CD4-positive, alpha-beta T cell treated with Interleukin-10 for 1 hour (primary cell): ENCODE measurements around the gene TEX38.
"Not testable (repeated sequence)": the region's sequence is repeated elsewhere in the genome, so short reads cannot be mapped to it uniquely, and the experiment has no call there.

ENCODE experiments used
- DNase-seq: peaks from one replicate; pipeline ENCODE4 v3.0.0-alpha.2; 2020

Gene TEX38

DNA sequence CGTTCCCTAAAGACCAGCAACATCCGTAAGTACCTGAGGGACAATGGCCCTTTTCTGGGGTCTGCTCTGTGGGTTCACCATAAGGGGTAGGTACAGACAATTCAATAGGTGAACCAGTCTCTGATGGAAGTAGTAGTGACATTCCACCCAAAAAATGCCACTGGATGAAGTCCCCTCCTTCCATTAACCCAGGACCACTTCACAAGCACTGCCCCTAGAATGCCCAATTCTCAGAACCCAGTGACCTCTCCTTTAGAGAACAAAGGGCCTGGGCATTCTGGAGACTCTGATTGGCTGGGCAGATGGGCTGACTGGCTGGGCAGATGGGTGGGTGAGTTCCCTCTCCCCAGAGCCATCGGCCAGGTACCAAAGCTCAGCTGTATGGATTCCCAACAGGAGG, at the start of gene TEX38:
TSS of gene TEX38 (plus strand) at position 301 of the 400 bp plus-strand sequence. CDS start at position 382, 81 bp downstream.
- DNase-seq = no peak

DNA sequence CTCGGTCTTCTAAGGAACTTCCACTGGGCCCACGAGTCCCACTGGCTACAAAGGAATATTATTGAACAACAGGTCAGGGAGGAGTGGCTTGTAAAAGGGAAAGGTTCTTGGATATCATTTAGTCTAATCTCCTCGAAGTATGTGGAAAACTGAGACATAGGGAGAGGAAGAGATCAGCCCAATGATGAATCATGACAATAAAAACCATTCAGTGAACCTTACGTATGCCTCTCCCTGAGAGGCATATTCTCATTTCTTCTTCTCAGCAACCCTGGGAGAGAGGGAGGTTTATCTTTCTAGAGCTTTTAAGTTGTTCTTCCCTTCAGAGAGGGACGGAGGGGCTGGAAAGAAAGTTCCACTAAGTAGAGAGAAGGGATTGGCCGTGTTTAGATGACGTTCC, 49.7 kb upstream of the TEX38 start:
- no peak for DNase-seq

DNA sequence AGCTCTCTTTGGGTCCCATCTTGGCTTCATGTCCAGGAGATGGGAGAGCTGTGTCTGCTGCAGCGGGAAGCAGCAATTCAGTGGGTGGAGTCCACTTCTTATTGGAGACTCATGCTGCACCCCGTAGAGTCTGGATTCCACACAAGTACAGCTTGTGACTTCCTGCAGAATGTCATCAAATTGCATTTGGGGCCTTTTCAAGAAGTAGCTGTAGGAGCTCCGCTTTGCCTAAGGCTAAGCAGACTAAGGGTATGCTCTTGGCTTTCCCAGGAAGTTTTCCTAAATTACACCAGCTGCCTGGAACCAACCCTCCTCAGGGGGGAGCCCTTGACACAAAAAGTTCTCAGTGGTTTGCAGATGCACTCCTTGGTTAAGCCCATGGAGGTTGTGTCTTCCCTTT, 49.3 kb upstream of the TEX38 start:
- no peak for DNase-seq

- DNase-seq = no peak
Observed at GRCh38 chr1:46623743-46624644, 47.7 kb upstream of the TEX38 start.

DNA sequence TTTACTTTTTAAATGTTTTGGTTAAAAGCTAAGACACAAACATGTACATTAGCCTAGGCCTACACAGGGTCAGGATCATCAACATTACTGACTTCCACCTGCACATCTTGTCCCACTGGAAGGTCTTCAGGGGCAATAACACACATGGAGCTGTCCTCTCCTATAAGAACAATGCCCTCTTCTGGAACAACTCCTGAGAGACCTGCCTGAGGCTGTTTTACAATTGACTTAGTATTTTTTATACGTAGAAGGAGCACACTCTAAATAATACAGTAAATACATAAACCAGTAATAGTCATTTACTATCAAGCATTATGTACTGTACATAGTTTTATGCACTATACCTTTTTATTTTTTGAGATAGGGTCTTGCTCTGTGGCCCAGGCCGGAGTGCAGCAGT, 40.9 kb upstream of the TEX38 start:
- DNase-seq = no peak

- DNase-seq = no peak
Observed at GRCh38 chr1:46635205-46635604, 36.4 kb upstream of the TEX38 start.

- DNase-seq = no peak
Observed at GRCh38 chr1:46637444-46638083, 34.1 kb upstream of the TEX38 start.

GRCh38 chr1:46638921-46639320, 32.7 kb upstream of the TEX38 start:
- DNase-seq = no peak

DNA sequence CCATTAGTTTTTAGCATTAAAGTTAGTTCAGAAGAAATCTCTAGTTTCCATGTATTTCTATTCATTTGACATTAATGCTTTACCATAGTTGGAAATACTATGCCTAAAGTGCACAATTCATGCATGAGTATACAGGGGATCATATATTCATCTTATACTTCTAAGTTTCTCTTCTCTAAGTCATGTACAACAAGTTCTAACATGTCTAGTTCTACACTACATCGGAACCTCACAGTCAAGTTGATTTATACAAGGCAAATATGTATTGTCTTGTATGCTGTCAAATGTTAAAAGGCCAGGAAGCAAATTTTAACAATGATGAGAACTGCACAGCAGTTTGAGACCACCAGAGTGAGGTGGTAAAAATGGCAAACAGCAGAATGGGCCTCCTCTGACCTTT, 32.1 kb upstream of the TEX38 start:
- no peak for DNase-seq

DNA sequence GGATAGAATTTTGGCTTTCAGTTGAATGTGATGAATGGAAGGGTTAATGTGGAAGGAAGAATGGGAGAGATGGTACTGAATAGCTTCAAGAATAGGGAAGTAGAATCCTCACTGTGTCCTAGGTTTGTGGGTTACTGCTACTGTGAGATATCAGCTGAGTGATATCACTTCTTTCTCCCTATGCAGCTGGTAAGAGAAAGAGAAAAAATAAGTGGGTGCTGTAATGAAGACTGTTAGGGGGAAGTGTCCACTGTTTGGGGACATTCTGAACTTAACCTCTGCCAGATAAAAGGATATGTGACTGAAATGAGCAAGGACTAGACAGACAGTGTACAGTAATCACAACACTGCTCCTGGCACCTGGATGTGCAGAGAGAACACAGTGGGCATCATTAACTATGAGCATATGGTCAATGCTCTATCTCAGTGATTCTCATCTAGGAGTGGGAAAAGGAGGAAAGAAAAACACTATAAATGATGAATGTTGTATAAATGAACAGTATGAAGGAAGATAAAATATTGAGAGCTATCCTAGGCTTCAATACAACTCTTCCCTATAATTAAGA, 29.5 kb upstream of the TEX38 start:
- DNase-seq = no peak

DNA sequence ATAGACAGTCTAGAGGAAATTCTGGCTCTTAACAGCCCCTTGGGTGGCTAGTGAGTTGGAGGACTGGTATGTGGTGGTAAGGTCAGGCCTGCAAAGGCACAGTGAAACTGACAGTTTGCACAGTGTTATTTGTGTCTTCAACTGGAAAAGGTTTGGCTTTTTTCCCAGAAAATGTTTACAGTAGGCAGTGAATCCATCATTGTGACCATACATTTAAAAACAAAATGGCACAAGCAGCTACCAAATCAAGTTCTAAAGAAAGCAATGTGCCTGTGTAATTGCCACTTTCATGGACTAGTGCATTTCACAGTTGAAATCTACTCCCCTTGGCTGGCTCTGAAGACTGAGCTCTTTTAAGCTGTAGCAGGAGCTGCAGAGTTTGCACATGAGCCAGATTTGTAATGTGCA, 28.3 kb upstream of the TEX38 start:
- no peak for DNase-seq

GRCh38 chr1:46645815-46646214, 25.8 kb upstream of the TEX38 start:
- no peak for DNase-seq

- no peak for DNase-seq
Observed at GRCh38 chr1:46646331-46646730, 25.3 kb upstream of the TEX38 start.

- no peak for DNase-seq
Observed at GRCh38 chr1:46646844-46647243, 24.8 kb upstream of the TEX38 start.

DNA sequence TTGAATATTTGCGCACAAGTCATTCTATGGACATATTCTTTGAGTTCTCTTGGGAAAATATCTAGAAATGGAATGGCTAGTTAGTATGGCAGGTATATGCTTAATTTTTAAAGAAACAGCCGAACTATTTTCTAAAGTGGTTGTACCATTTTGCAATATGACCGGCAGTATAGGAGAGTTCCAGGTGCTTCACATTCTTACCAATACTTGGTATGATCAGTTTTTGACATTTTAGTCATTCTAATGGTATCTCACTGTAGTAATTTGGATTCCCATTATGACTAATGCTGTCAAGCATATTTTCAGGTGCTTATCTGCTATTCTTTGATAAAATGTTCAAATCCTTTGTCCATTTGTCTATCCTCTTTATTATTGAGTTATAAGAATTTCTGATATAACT, 24.0 kb upstream of the TEX38 start:
- DNase-seq = no peak

GRCh38 chr1:46649764-46650163, 21.9 kb upstream of the TEX38 start:
- no peak for DNase-seq

DNA sequence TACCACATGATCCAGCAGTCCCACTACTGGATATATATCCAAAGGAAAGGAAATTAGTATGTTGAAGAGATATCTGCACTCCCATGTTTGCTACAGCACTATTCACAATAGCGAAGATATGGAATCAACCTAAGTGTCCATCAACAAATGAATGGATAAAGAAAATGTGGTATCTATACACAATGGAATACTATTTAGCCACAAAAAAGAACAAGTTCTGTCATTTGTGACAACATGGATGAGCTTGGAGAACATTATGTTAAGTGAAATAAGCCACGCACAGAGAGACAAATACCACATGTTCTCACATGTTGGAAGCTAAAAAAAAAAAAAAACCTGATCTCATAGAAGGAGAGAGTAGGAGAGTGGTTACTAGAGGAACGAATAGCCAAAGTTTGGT, 21.2 kb upstream of the TEX38 start:
- no peak for DNase-seq

DNA sequence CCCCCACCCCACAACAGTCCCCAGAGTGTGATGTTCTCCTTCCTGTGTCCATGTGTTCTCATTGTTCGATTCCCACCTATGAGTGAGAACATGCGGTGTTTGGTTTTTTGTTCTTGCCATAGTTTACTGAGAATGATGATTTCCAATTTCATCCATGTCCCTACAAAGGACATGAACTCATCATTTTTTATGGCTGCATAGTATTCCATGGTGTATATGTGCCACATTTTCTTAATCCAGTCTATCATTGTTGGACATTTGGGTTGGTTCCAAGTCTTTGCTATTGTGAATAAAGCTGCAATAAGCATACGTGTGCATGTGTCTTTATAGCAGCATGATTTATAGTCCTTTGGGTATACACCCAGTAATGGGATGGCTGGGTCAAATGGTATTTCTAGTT, 20.5 kb upstream of the TEX38 start:
- DNase-seq = not testable (repeated sequence)

- no peak for DNase-seq
Observed at GRCh38 chr1:46652321-46653100, 19.1 kb upstream of the TEX38 start.

- DNase-seq = no peak
Observed at GRCh38 chr1:46653405-46653958, 18.2 kb upstream of the TEX38 start.

GRCh38 chr1:46654012-46654411, 17.6 kb upstream of the TEX38 start:
- no peak for DNase-seq

DNA sequence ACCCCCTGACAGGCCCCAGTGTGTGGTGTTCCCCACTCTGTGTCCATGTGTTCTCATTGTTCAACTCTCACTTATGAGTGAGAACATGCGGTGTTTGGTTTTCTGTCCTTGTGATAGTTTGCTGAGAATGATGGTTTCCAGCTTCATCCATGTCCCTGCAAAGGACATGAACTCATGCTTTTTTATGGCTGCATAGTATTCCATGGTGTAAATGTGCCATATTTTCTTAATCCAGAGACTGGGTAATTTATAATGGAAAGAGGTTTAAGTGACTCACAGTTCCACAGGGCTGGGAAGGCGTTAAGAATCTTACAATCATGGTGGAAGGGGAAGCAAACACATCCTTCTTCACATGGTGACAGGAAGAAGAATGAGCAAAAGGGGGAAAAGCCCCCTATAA, 17.0 kb upstream of the TEX38 start:
- not testable (repeated sequence) for DNase-seq

DNA sequence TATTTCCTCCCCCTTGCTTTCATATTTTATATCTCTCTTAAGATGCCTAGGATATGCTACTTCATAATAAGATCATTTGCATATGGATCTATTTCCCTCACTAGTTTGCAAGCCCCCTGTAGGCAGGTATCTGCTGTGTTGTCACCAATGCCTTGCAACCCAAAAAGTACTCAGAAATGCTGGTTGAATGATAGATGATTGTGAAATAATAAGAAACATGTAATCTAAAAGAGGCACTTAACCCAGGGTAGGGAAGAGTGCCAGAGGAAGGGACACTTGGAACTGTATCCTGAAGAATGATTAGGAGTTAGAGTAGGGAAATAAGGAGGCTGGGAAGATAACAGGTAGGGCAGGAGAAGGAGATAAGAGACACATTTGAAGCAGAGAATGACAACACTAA, 15.8 kb upstream of the TEX38 start:
- no peak for DNase-seq
